NCI-H748 treated with DMSO at 0.1 percent for 48 hours (cell line): Measurements from ENCODE around the gene HEXD.

Source experiments
- DNase-seq: peaks from one replicate; lab custom pipeline; 2025; lab: John Stamatoyannopoulos, UW

The HEXD gene

GRCh38 chr17:82415336-82415735, 2.8 kb upstream of the HEXD start:
- DNase-seq = no peak

- DNase-seq = no peak
Measured at GRCh38 chr17:82415786-82416185, 2.4 kb upstream of the HEXD start.

DNA sequence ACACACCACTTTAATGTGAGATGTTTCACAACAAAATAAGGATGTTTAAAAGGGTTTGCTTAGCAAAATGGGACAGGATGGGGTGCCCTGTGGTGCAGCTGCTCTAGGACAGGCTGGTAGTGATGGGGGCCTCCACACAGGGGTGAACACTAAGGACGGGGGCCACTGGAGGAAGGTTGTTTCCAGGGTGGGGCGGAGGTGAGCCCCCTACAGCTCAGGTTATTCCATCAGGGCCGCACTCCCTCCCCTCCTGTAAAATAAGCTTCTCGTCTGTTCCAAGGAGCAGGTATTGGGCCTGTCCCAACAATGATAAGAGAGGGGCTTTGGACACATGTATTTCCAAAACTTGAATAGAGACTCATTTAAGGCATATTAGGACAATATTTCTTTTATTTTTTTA, 1.9 kb upstream of the HEXD start:
- no peak for DNase-seq

DNA sequence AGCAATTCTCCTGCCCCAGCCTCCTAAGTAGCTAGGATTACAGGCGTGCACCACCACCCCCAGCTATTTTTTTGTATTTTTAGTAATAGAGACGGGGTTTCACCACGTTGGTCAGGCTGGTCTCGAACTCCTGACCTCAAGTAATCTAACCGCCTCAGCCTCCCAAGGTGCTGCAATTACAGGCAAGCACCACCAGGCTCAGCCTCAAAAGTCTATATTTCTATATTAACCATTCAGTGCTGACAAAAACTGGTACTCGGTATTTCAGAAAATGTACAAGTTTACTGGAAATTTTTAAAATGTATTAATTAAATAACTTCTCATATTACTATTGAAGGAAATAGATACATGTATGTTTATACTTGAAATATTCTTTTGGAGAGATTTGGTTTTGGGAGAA, 1.4 kb upstream of the HEXD start:
- DNase-seq = no peak

DNA sequence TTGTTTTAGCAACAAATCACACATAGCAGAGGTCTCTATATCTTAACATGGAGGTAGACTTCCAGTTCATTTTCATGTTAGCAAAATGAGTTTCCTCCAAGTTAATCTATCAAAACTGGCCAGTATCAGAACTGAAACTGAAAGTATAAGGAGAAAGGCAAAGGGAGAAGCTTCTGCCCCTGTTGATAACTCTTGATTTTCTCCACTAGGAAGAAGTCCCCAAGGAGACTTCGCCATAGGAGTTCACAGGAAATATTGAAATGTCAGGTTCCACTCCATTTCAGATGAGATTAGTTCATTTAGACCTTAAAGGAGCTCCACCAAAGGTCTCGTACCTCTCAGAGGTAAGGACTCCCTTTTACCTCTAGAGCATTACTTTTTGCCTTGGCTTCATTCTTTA, 1.4 kb downstream of the HEXD start:
- no peak for DNase-seq

DNA sequence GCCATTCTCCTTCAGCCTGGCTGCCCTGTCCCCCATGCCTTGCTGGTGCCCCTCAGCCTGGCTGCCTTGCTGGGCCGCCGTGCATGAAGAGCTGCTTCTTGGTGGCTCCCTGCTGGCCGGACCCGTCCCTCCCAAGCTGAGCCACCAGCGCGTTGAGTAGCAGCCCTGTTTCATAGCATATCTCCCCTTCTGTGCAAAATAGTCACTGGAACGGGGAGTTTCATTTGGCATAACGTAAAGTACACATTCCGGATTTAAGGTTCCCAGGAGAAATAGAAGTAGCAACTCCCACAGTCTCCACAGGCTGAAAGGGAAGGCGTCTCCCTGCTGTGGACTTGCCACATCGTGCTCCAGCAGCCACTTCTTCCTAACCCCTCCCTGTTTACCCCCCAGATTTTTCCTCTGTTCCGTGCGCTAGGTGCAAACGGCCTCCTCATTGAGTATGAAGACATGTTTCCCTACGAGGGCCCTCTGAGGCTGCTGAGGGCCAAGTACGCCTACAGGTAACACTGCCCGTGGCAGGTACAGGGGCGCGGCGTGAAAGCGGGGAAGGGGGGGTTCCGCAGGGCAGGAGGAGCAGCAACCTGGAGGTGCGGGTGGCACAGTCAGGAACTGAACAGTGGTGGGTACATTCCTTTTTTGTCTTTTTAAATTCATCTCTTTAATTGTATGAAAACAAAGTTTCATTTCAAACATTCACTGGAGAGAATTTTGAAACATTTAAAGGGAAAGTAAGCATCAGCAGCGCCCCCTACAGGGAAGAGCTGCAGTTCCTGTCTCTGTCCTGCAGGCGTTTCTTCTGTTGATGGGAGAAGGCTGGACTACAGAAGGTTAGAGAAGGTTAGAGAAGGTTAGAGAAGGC, 6.1 kb downstream of the HEXD start:
- DNase-seq = no peak

DNA sequence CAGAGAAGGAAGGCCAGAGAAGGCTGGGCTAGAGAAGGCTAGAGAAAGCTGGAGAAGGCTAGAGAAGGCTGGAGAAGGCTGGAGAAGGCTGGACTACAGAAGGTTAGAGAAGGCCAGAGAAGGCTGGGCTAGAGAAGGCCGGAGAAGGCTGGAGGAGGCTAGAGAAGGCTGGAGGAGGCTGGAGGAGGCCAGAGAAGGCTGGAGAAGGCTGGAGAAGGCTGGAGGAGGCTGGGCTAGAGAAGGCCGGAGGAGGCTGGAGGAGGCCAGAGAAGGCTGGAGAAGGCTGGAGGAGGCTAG, 6.7 kb downstream of the HEXD start:
- no peak for DNase-seq

- DNase-seq = no peak
Measured at GRCh38 chr17:82428546-82428945, 10.4 kb downstream of the HEXD start.

DNA sequence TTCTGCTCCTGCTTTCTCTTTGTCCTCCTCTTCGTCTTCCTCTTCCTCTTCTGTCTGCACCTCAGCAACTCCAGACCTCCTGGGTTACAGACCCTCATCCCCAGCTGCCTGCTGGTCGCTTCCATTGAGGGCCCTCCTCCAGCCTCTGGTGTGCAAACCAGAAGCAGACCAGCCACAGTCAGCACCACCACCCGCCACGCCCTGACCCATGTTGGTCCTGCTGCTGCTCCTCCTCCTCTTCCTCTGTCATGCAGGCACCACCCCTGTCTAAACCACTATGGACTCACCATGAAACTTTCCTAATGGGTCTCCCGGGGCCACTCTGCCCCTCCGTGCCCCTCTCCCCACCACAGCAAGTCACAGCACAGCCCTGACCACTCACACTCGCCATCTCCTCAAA, 11.7 kb downstream of the HEXD start:
- no peak for DNase-seq

DNA sequence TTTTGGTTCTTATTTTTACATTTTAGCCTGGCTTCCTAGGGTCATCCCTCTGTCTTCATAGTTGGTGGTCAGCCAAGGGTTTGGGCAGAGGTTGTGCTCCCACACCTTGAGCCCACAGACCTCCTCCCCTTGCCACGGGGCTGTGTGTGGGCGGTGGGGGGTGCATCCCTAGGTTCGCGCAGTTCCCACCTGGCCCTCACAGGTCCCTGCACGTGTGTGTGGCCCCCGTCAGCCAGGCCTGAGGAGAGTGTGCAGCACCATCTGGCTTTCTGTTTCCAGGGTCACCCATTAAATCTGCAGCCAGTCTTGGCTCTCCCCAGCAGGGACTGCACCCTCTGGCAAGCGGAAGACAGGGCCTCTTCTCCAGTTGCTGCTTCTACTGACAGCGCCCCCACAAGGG, 13.9 kb downstream of the HEXD start:
- DNase-seq = no peak

- DNase-seq = no peak
Measured at GRCh38 chr17:82433560-82434215, 15.5 kb downstream of the HEXD start.

- no peak for DNase-seq
Measured at GRCh38 chr17:82434216-82434565, 16.0 kb downstream of the HEXD start.

DNA sequence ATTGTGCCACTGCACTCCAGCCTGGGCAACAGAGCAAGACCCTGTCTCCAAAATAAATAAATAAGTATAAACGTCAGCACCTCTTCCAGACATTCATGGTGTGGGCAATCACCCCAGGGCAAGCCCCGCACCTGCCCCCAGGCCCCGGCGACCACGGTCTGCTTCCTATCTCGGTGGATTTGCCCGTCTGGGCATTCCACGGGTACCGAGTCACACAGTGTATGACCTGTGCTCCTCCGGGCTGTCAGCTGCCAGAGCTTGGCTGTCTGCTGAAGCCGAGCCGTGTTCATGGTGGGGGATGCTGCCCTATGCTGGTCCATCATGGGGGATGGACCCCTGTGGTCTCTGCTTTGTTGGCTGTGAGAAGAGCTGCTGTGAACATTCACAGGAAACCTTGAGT, 17.0 kb downstream of the HEXD start:
- DNase-seq = no peak

DNA sequence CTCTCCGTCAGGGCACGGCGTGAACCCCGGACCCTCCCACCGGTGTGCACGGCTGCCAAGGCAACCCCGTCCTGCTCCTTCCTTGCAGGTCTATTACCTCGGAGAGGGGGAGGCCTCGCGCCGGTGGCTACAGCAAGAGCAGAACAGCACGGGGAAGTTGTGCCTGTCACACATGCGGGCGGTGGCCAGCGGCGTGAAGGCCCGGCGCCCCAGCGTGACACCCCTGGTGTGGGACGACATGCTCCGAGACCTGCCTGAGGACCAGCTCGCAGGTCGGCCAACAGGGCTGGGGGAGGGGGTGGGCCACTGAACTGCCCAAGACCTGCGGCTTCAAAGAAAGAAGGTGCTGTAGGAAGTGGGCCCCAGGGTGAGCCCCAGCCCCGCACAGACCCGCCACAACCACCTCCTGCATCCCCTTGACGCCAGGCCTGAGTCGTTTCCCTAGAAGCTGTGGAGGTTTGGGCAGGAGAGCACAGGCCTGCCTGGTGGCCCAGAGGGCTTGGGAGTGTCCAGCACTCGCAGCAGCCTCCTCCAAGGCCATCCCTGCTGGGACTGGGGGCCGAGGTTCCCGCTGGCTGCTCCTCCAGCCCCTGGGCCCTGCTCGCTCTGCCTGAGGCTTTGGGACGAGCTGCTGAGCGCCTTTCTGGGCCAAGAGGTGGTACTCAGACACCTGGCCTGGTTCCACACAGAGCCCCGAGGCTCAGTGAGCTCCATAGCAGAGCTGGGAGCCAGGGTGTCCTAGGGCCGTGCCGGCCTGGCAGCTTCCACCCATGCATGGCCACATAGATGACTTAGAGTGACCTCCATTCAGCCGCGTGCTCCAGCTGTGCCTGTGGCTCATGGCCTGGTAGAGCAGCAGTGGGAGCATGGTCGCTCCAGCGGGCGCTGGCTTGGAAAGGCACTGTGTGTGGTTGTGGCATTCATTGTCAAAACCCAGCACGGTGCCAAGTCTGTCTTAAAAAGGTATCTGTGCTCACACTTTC, 17.7 kb downstream of the HEXD start:
- no peak for DNase-seq

- DNase-seq = no peak
Measured at GRCh38 chr17:82436601-82437324, 18.6 kb downstream of the HEXD start.

DNA sequence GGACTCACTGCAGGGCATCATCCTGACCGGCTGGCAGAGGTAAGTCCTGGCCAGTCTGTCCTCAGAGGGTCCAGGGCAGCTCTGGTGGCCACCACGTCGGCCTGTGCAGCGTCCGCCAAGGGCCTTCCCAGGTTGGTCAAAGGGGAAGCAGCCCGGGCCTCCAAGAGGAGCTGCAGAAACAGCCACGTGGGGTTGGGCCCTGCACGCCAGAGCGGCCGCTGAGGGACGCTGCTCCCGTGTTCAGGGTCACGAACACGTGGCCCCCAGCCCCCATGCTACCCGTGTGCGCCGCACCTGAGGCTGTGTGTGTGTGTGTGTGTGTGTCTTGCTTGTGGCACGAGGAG, 19.1 kb downstream of the HEXD start:
- DNase-seq = no peak

- no peak for DNase-seq
Measured at GRCh38 chr17:82438401-82439193, 20.4 kb downstream of the HEXD start.

- DNase-seq = no peak
Measured at GRCh38 chr17:82439194-82439828, 21.2 kb downstream of the HEXD start.

GRCh38 chr17:82439829-82440365, 21.8 kb downstream of the HEXD start:
- DNase-seq = no peak

- DNase-seq = no peak
Measured at GRCh38 chr17:82440469-82440981, 22.4 kb downstream of the HEXD start.
